NCI-H226 (cell line): Measurements from ENCODE around the gene SLC25A42.

Source experiments
- DNase-seq: peaks from one replicate; pipeline ENCODE4 v3.0.0-alpha.2; 2015

The SLC25A42 gene

DNA sequence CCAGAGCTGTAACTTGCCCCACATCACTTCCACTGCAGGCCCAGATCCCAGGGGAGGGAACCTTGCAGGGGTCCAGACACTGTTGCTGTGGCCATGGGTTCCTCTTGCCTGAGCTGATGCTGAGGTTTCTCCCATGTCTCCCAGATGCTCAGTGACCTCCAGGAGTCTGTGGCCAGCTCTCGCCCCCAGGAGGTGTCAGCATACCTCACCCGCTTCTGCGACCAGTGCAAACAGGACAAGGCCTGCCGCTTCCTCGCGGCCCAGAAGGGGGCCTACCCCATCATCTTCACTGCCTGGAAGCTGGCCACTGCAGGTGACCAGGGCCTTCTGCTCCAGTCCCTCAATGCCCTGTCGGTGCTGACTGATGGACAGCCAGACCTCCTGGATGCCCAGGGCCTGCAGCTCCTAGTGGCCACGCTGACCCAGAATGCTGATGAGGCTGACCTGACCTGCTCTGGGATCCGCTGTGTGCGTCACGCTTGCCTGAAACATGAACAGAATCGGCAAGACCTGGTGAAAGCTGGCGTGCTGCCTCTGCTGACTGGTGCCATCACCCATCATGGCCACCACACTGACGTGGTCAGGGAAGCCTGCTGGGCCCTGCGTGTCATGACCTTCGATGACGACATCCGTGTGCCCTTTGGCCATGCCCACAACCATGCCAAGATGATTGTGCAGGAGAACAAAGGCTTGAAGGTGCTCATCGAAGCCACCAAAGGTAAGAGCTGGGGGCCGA, 12.1 kb upstream of the SLC25A42 start:
- DNase-seq: no peak

GRCh38 chr19:19052921-19053320, 10.9 kb upstream of the SLC25A42 start:
- no peak for DNase-seq

- DNase-seq: no peak
These were observed 10.1 kb upstream of the SLC25A42 start for GRCh38 chr19:19053508-19054314.

GRCh38 chr19:19054315-19054938, 9.4 kb upstream of the SLC25A42 start:
- DNase-seq: no peak

- DNase-seq: no peak
These were observed 8.8 kb upstream of the SLC25A42 start for GRCh38 chr19:19054939-19055440.

- DNase-seq: no peak
These were observed 8.1 kb upstream of the SLC25A42 start for GRCh38 chr19:19055701-19056100.

GRCh38 chr19:19056636-19057275, 7.0 kb upstream of the SLC25A42 start:
- DNase-seq: no peak

- no peak for DNase-seq
These were observed 6.5 kb upstream of the SLC25A42 start for GRCh38 chr19:19057317-19057716.

- DNase-seq: no peak
These were observed 6.1 kb upstream of the SLC25A42 start for GRCh38 chr19:19057720-19058119.

DNA sequence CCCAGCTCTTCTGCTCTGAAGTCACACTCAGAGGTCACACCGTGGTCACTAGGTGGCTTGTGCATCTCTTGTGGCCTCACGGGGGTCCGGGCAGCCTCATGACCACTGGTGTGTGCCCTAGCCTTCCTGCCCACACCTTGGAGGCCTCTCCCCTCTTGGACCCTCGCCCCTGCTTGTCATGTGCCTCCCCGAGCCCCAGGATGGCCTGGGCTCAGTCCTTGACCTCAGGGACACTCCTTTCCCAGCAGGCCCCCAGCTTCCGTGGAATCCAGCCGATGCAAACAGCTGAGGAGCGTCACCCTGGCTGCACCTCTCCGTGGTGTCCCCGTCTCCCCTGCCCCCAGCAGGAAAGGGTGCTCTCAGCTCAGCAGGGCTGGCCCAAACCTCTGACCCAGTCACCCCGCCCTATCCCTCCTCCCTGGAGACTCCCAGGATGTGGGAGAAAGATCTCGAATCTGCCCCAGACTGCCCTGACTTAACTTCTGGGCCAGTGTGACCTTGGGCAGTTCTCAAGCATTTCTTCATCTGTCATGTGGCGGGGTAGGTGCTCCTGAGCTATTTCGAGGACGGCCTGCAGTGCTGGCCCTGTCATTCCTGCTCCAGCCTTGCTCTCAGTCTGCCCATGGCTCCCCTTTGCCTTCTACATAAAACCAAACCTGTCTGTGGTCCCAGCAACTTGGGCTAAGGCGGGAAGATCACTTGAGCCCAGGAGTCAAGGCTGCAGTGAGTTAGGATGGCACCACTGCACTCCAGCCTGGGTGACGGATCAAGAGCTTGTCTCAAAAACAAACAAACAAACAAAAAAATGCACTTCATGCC, 4.6 kb upstream of the SLC25A42 start:
- DNase-seq: no peak

DNA sequence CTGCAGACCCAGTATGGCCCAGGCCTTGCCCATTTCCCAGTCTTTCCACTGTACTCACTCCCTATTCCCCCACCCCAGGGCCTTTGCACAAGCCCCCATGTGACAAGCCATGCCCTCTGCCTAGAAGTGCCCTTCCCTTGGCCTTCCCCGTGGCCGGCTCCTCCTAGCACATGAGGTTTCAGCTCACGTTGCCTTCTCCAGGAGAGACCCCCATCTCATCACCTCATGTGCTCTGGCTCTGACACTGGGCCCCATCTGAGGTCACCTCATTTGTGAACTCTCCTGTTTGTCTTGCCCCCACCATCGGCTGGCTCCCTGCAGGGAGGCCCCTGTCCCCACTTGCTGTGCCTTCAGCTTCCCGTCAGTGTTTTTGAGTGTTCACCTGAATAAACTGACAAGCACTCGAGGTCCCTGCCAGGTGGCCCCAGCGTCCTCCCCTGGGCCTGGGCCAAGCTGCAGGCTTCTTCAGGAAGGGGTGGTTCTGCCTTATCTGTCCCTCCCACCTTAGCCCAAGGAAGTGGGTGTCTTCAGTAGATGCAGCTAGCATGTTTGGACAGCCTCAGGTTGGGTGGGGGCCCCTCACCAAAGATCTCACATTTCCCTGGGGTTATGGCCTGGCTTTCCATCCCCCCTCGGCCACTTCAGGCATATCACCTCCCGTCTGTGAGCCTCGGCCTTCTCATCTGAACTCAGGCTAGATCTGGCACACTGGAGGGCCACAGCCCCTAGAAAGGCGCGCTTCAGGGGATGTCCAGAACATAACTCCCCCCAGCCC, 3.8 kb upstream of the SLC25A42 start:
- no peak for DNase-seq

- no peak for DNase-seq
These were observed 2.3 kb upstream of the SLC25A42 start for GRCh38 chr19:19061506-19061905.

- peak; percentile 47 for DNase-seq
These were observed 1.2 kb upstream of the SLC25A42 start for GRCh38 chr19:19062454-19063182.

DNA sequence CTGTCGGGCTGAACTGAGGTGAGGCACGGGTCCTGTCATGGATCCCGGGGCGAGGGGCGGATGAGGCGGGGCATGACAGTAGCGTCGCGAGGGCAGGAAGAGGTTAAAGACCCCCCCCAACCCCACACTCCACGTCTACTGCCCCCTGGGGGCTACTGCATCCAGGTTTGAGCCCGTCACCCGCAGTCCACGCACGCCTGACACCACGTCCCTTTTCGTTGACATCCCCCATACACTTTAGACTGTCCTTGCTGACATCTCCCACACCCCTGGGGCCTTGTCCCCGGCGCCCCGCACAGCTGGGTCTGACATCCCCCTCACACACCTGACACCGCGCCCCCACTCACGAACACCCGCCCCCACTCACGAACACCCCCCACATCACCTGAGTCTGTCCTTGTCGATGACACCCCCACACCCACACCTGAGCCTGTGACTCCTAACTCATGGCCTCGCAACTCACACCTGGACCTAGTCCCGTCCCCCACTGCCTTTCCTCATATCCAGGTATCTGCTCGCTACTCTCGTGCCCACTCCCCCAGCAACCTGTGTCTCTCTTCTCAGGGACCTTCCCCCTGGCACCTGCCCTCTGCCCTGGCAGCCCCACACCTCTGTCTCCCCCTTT, 416 bp downstream of the SLC25A42 start:
- no peak for DNase-seq

DNA sequence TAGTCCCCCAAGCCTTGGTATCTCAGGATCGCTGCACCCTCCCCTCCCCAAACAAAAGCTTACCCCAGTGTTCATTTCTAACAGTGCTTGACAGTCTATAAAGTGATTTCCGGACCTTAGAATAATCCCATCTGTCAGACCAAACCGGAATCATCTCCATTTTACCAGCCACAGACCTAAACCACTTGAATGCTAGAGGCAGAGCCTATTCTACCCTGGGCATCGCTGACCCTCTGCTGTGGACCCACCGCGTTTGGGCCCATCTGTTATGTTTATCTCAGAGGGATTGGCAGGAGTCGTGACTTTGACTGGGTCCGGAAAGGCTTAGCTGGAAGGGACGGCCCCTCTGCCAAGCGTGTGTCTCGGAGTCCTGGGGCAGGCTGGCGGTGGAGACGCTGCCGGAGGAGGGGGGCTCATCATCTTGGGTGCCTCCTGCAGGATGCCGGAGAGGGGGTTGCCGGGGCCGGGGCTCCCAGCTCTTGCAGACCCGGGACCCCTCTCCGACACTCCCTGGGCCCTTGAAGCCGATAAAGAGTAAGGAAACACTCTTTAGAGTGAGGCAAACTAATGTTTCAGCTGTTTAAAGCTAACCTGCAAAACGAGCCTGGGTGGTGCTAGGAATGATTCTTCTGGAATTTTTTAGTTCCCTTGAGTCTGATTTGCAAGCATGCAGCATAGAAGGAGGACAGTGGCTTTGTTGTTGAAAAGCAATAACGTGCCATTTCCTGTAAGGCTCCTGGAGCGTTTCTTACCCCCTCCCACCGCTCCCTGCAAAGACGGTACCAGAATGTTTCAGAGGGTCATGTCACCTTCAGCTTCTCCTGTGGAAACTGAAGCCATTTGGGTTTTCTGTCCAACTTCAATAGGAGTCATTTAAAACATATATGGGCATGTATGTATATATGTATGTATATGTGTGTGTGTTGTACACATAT, 1.3 kb downstream of the SLC25A42 start:
- DNase-seq: no peak

GRCh38 chr19:19067276-19068072, 3.7 kb downstream of the SLC25A42 start:
- DNase-seq: no peak

- no peak for DNase-seq
These were observed 5.2 kb downstream of the SLC25A42 start for GRCh38 chr19:19068659-19069654.
